GM23338 (cell line): ENCODE measurements around the gene LRRC38. TPM values are rescaled to one million over a fixed set of nuclear protein-coding genes. Genes with fewer than 3 reads are reported as not detected.

Source experiments
- ATAC-seq: fragments of 200-7000 bp; cut with Tn5 transposase; 3 replicates; pipeline ENCODE4 v1.9.1; 2020
- DNase-seq: peaks from one replicate; pipeline ENCODE4 v3.0.0-alpha.2; 2015; ENCODE audit warnings: low spot score
- H2AFZ ChIP-seq: fragments of 200-600 bp; sonication (generic); 2 replicates; pipeline ENCODE4 v1.8.0; 2016; ENCODE audit warnings: antibody characterized with exemption, mild to moderate bottlenecking, moderate library complexity
- H3F3A ChIP-seq: fragments of 200-600 bp; sonication (generic); replicated peaks from 2 replicates; pipeline ENCODE4 v1.8.0; 2017; ENCODE audit warnings: antibody characterized with exemption, mixed run types, low read depth
- H3K27ac ChIP-seq: fragments of 200-600 bp; sonication (generic); 2 replicates; pipeline ENCODE4 v1.6.1; 2016; ENCODE audit warnings: low read depth
- H3K27me3 ChIP-seq: fragments of 200-600 bp; sonication (generic); 2 replicates; pipeline ENCODE4 v1.8.0; 2016; ENCODE audit warnings: mild to moderate bottlenecking, mixed run types, moderate library complexity; ENCODE audit not compliant: insufficient read depth
- H3K36me3 ChIP-seq: fragments of 200-600 bp; sonication (generic); 2 replicates; pipeline ENCODE4 v1.8.0; 2016; ENCODE audit warnings: mild to moderate bottlenecking; ENCODE audit not compliant: insufficient read depth
- H3K4me1 ChIP-seq: fragments of 200-600 bp; sonication (generic); 2 replicates; pipeline ENCODE4 v1.8.0; 2016; ENCODE audit warnings: mild to moderate bottlenecking, moderate library complexity; ENCODE audit not compliant: insufficient read depth
- H3K4me2 ChIP-seq: fragments of 200-600 bp; sonication (generic); 2 replicates; pipeline ENCODE4 v1.7.1; 2017; ENCODE audit warnings: mixed run types
- H3K4me3 ChIP-seq: fragments of 200-600 bp; sonication (generic); 2 replicates; pipeline ENCODE4 v1.6.1; 2016; ENCODE audit warnings: mixed run types
- H3K79me2 ChIP-seq: fragments of 200-600 bp; sonication (generic); replicated peaks from 2 replicates; pipeline ENCODE4 v1.8.0; 2017; ENCODE audit warnings: mild to moderate bottlenecking; ENCODE audit not compliant: insufficient read depth
- H3K9me2 ChIP-seq: fragments of 200-600 bp; sonication (generic); 2 replicates; pipeline ENCODE4 v1.8.0; 2017; ENCODE audit not compliant: insufficient read depth
- H4K20me1 ChIP-seq: fragments of 200-600 bp; sonication (generic); replicated peaks from 2 replicates; pipeline ENCODE4 v1.8.0; 2017; ENCODE audit warnings: mild to moderate bottlenecking; ENCODE audit not compliant: insufficient read depth
- H3K27ac Mint-ChIP-seq: 2 replicates; pipeline ENCODE4 v1.8.0; 2020; ENCODE audit warnings: inconsistent platforms, mild to moderate bottlenecking, moderate library complexity, mixed read lengths
- H3K27me3 Mint-ChIP-seq: 3 replicates; pipeline ENCODE4 v1.8.0; 2022; ENCODE audit warnings: low read depth, mild to moderate bottlenecking, moderate library complexity, mixed read lengths, inconsistent platforms; ENCODE audit not compliant: insufficient read depth, poor library complexity
- H3K36me3 Mint-ChIP-seq: 3 replicates; pipeline ENCODE4 v1.8.0; 2021; ENCODE audit warnings: low read depth, mild to moderate bottlenecking, inconsistent platforms, moderate library complexity, mixed read lengths
- H3K4me1 Mint-ChIP-seq: 3 replicates; pipeline ENCODE4 v1.8.0; 2020; ENCODE audit warnings: mild to moderate bottlenecking, inconsistent platforms, mixed read lengths
- H3K4me3 Mint-ChIP-seq: 3 replicates; pipeline ENCODE4 v1.8.0; 2021; ENCODE audit warnings: moderate library complexity, mild to moderate bottlenecking, inconsistent platforms, mixed read lengths
- H3K9me3 Mint-ChIP-seq: 3 replicates; pipeline ENCODE4 v1.8.0; 2020; ENCODE audit warnings: moderate library complexity, mild to moderate bottlenecking, inconsistent platforms, mixed read lengths
- CREB1 ChIP-seq: fragments of 250-450 bp; sonication (Bioruptor Pico); IDR thresholded peaks from 2 replicates; pipeline ENCODE4 v1.5.0; 2020; ENCODE audit warnings: low read depth, mild to moderate bottlenecking, moderate library complexity
- ETS1 ChIP-seq: IDR thresholded peaks from 2 replicates; pipeline ENCODE4 v1.6.1; 2016; ENCODE audit warnings: antibody characterized with exemption
- EZH2phosphoT487 ChIP-seq: fragments of 200-600 bp; sonication (generic); IDR thresholded peaks from one replicate; pipeline ENCODE4 v1.8.1; 2018; ENCODE audit warnings: antibody characterized with exemption; ENCODE audit not compliant: unreplicated experiment
- POLR2AphosphoS5 ChIP-seq: IDR thresholded peaks from 2 replicates; pipeline ENCODE4 v1.6.1; 2016; ENCODE audit warnings: antibody characterized with exemption, low read depth
- STAT1 ChIP-seq: IDR thresholded peaks from one replicate; pipeline ENCODE4 v1.6.1; 2016; ENCODE audit warnings: antibody characterized with exemption; ENCODE audit not compliant: unreplicated experiment
- ZNF114 ChIP-seq: fragments of 250-450 bp; sonication (Bioruptor Pico); IDR thresholded peaks from 2 replicates; pipeline ENCODE4 v1.5.0; 2020; ENCODE audit warnings: mild to moderate bottlenecking, moderate library complexity
- polyA plus RNA-seq: library from polyadenylated mRNA; unstranded; fragments of >200 nt; fragmentation: Nextera tagmentation; extraction: Ambion mirVana; gene quantifications from 2 replicates; pipeline ENCODE4 v1.2.1, GENCODE V29; 2016
- total RNA-seq: library from RNA; depleted of rRNA; stranded (reverse); fragments of >200 nt; shearing (Covaris generic); gene quantifications from 2 replicates; pipeline ENCODE4 v1.2.3, GENCODE V29; 2014
- TF ChIP-seq, protein P1 (sequence below), 2 experiments: fragments of 200-600 bp in 1 of 2; sonication (generic) in 1 of 2; conservative IDR thresholded peaks; 2 replicates each; pipeline versions ENCODE4 v1.5.1 to v1.6.1; 2016 to 2017; ENCODE audit warnings: antibody characterized with exemption in 2 of 2, low read depth in 2 of 2, mild to moderate bottlenecking in 2 of 2, moderate library complexity in 1 of 2
- TF ChIP-seq, protein P2 (sequence below): fragments of 250-450 bp; sonication (Bioruptor Pico); IDR thresholded peaks from 2 replicates; pipeline ENCODE4 v1.5.0; 2020; ENCODE audit warnings: mild to moderate bottlenecking, moderate library complexity

The LRRC38 gene
- total and polyA plus RNA-seq, 2 experiments from 2014 or later, result 0.17 TPM; not detected in 1

GRCh38 chr1:13535227-13535626 lies 21.4 kb upstream of the LRRC38 start:
- Mint-ChIP-seq H3K4me1 (peaks cover 7% of the 10 kb centered on the region; the same call in 2 of the 3 replicates), H3K36me3 (no peaks in the 10 kb centered on the region), H3K27ac (no peak overlapping the region), H3K27me3 (peaks cover 6% of the 10 kb centered on the region), H3K9me3 (no peaks in the 10 kb centered on the region), H3K4me3 (no peak overlapping the region)
- Histone ChIP-seq H3K4me2 (no peak overlapping the region), H3K4me1 (no peaks in the 10 kb centered on the region), H3K4me3 (no peak overlapping the region), H3K27me3 (no peaks in the 10 kb centered on the region), H2AFZ (no peak overlapping the region), H4K20me1 (no peaks in the 10 kb centered on the region; the same call in 1 of the 2 replicates), H3K9me2 (no peaks in the 10 kb centered on the region), H3F3A (no peaks in the 10 kb centered on the region), H3K36me3 (no peaks in the 10 kb centered on the region), H3K79me2 (no peaks in the 10 kb centered on the region), H3K27ac (no peak overlapping the region)
- ATAC-seq, result no peak
- TF ChIP-seq EZH2phosphoT487 (no peak), POLR2AphosphoS5 (no peak), STAT1 (no peak), ZNF114 (CRISPR knock-in tag) (no peak), CREB1 (CRISPR knock-in tag) (no peak), ETS1 (no peak)
- TF ChIP-seq, protein P1, sequence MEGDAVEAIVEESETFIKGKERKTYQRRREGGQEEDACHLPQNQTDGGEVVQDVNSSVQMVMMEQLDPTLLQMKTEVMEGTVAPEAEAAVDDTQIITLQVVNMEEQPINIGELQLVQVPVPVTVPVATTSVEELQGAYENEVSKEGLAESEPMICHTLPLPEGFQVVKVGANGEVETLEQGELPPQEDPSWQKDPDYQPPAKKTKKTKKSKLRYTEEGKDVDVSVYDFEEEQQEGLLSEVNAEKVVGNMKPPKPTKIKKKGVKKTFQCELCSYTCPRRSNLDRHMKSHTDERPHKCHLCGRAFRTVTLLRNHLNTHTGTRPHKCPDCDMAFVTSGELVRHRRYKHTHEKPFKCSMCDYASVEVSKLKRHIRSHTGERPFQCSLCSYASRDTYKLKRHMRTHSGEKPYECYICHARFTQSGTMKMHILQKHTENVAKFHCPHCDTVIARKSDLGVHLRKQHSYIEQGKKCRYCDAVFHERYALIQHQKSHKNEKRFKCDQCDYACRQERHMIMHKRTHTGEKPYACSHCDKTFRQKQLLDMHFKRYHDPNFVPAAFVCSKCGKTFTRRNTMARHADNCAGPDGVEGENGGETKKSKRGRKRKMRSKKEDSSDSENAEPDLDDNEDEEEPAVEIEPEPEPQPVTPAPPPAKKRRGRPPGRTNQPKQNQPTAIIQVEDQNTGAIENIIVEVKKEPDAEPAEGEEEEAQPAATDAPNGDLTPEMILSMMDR (conservative IDR thresholded peaks at IDR 0.05; ENCODE audit: low read depth in 2 of 2), result no peak
- DNase-seq, result no peak

GRCh38 chr1:13528320-13528719 lies 14.5 kb upstream of the LRRC38 start:
- Mint-ChIP-seq H3K27me3 (peaks cover 11% of the 10 kb centered on the region), H3K36me3 (no peaks in the 10 kb centered on the region; the same call in 2 of the 3 replicates), H3K9me3 (peaks cover 5% of the 10 kb centered on the region), H3K4me3 (no peak overlapping the region), H3K27ac (no peak overlapping the region), H3K4me1 (no peaks in the 10 kb centered on the region)
- H3K4me3 ChIP-seq, result no peak overlapping the region
- no peaks in the 10 kb centered on the region for H3K36me3 ChIP-seq
- DNase-seq, result no peak
- H3K9me2 ChIP-seq, result no peaks in the 10 kb centered on the region
- H2AFZ ChIP-seq, result no peak overlapping the region
- no peak overlapping the region for H3K4me2 ChIP-seq
- no peak for ATAC-seq
- H3K79me2 ChIP-seq, result no peaks in the 10 kb centered on the region
- H3K27ac ChIP-seq, result no peak overlapping the region
- H3F3A ChIP-seq, result no peaks in the 10 kb centered on the region
- no peaks in the 10 kb centered on the region for H3K27me3 ChIP-seq
- TF ChIP-seq, protein P1 (conservative IDR thresholded peaks at IDR 0.05; ENCODE audit: low read depth in 2 of 2), result no peak
- TF ChIP-seq, protein P2, sequence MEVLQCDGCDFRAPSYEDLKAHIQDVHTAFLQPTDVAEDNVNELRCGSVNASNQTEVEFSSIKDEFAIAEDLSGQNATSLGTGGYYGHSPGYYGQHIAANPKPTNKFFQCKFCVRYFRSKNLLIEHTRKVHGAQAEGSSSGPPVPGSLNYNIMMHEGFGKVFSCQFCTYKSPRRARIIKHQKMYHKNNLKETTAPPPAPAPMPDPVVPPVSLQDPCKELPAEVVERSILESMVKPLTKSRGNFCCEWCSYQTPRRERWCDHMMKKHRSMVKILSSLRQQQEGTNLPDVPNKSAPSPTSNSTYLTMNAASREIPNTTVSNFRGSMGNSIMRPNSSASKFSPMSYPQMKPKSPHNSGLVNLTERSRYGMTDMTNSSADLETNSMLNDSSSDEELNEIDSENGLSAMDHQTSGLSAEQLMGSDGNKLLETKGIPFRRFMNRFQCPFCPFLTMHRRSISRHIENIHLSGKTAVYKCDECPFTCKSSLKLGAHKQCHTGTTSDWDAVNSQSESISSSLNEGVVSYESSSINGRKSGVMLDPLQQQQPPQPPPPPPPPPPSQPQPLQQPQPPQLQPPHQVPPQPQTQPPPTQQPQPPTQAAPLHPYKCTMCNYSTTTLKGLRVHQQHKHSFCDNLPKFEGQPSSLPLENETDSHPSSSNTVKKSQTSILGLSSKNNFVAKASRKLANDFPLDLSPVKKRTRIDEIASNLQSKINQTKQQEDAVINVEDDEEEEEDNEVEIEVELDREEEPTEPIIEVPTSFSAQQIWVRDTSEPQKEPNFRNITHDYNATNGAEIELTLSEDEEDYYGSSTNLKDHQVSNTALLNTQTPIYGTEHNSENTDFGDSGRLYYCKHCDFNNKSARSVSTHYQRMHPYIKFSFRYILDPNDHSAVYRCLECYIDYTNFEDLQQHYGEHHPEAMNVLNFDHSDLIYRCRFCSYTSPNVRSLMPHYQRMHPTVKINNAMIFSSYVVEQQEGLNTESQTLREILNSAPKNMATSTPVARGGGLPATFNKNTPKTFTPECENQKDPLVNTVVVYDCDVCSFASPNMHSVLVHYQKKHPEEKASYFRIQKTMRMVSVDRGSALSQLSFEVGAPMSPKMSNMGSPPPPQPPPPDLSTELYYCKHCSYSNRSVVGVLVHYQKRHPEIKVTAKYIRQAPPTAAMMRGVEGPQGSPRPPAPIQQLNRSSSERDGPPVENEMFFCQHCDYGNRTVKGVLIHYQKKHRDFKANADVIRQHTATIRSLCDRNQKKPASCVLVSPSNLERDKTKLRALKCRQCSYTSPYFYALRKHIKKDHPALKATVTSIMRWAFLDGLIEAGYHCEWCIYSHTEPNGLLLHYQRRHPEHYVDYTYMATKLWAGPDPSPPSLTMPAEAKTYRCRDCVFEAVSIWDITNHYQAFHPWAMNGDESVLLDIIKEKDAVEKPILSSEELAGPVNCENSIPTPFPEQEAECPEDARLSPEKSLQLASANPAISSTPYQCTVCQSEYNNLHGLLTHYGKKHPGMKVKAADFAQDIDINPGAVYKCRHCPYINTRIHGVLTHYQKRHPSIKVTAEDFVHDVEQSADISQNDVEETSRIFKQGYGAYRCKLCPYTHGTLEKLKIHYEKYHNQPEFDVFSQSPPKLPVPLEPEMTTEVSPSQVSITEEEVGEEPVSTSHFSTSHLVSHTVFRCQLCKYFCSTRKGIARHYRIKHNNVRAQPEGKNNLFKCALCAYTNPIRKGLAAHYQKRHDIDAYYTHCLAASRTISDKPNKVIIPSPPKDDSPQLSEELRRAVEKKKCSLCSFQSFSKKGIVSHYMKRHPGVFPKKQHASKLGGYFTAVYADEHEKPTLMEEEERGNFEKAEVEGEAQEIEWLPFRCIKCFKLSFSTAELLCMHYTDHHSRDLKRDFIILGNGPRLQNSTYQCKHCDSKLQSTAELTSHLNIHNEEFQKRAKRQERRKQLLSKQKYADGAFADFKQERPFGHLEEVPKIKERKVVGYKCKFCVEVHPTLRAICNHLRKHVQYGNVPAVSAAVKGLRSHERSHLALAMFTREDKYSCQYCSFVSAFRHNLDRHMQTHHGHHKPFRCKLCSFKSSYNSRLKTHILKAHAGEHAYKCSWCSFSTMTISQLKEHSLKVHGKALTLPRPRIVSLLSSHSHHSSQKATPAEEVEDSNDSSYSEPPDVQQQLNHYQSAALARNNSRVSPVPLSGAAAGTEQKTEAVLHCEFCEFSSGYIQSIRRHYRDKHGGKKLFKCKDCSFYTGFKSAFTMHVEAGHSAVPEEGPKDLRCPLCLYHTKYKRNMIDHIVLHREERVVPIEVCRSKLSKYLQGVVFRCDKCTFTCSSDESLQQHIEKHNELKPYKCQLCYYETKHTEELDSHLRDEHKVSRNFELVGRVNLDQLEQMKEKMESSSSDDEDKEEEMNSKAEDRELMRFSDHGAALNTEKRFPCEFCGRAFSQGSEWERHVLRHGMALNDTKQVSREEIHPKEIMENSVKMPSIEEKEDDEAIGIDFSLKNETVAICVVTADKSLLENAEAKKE (CRISPR knock-in tag), result no peak
- no peak for TF ChIP-seq ZNF114 (CRISPR knock-in tag)
- TF ChIP-seq POLR2AphosphoS5, result no peak
- no peaks in the 10 kb centered on the region for H3K4me1 ChIP-seq
- no peaks in the 10 kb centered on the region for H4K20me1 ChIP-seq
